ENCODE measurements around the gene WDR53. TPM values are rescaled to one million over a fixed set of nuclear protein-coding genes. Genes with fewer than 3 reads are reported as not detected.
A peak's percentile ranks its signal among the peaks of the same experiment; 100 is the strongest.

WDR53 gene
- total and polyA plus RNA-seq, 9 of the 15 experiments (the other 6 are each of a cell fraction or from before 2014, with no cell fraction given), result 13.0 to 34.5 (median 20.9) TPM

DNA sequence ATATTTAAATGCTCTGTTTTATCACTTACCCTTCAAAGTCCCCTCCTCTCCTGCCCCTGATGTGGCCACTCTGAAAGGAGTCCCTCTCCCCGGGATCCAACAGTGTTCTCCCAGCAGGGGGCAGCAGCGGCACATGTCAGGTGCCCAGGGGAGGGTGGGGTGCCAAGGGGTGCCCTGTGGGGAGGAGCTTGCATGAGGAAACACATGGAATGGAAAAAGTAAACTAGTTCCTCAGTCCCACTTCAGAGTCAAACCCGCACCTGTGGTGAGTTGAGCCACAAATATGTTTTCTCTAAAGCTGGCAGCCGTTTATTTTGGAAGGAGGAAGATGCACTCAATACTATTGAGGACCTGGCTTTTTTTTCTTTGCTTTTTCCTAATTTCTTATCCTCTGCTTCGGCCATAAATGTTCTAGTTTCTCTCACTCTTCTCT lies 41.0 kb upstream of the WDR53 start (continued):
- TF ChIP-seq, protein P1, sequence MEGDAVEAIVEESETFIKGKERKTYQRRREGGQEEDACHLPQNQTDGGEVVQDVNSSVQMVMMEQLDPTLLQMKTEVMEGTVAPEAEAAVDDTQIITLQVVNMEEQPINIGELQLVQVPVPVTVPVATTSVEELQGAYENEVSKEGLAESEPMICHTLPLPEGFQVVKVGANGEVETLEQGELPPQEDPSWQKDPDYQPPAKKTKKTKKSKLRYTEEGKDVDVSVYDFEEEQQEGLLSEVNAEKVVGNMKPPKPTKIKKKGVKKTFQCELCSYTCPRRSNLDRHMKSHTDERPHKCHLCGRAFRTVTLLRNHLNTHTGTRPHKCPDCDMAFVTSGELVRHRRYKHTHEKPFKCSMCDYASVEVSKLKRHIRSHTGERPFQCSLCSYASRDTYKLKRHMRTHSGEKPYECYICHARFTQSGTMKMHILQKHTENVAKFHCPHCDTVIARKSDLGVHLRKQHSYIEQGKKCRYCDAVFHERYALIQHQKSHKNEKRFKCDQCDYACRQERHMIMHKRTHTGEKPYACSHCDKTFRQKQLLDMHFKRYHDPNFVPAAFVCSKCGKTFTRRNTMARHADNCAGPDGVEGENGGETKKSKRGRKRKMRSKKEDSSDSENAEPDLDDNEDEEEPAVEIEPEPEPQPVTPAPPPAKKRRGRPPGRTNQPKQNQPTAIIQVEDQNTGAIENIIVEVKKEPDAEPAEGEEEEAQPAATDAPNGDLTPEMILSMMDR (IDR thresholded peaks at IDR 0.05 in 2 of 3, conservative IDR thresholded peaks at IDR 0.05 in 1 of 3; ENCODE audit: insufficient read depth in 2 of 3, low read depth in 1 of 3, low read length in 3 of 3), result peak; percentile 81 to 94 (median 92)
- TF ChIP-seq NFIC (IDR thresholded peaks at IDR 0.05) (peak; percentile 22), RBM25 (IDR thresholded peaks at IDR 0.05; ENCODE audit: low read depth, low read length, severe bottlenecking) (no peak), MYC (IDR thresholded peaks at IDR 0.05; ENCODE audit: low read depth, low read length) (peak; percentile 69), MYC (CRISPR knock-in tag; IDR thresholded peaks at IDR 0.05; ENCODE audit: borderline replicate concordance, low read depth) (no peak), RHOXF2B (CRISPR knock-in tag; conservative IDR thresholded peaks at IDR 0.05) (no peak), DIDO1 (tag; IDR thresholded peaks at IDR 0.05; ENCODE audit: low read depth) (no peak), ARID1B (IDR thresholded peaks at IDR 0.05) (0 out of 2 replicates have a peak, but pooled peaks have one; percentile 15), CTBP1 (IDR thresholded peaks at IDR 0.05; ENCODE audit: borderline replicate concordance) (0 out of 2 replicates have a peak, but pooled peaks have one; percentile 13), MAFG (tag; conservative IDR thresholded peaks at IDR 0.05) (no peak), ZNF740 (CRISPR knock-in tag; IDR thresholded peaks at IDR 0.05) (0 out of 2 replicates have a peak, but pooled peaks have one; percentile 37), ZNF740 (tag; IDR thresholded peaks at IDR 0.05) (0 out of 4 replicates have a peak, but pooled peaks of 1 of the 2 experiments have one; percentile 33), REST (IDR thresholded peaks at IDR 0.05; ENCODE audit: borderline replicate concordance) (peak; percentile 89), REST (CRISPR knock-in tag; IDR thresholded peaks at IDR 0.05; ENCODE audit: low read depth) (no peak)
- TF ChIP-seq, protein P2, sequence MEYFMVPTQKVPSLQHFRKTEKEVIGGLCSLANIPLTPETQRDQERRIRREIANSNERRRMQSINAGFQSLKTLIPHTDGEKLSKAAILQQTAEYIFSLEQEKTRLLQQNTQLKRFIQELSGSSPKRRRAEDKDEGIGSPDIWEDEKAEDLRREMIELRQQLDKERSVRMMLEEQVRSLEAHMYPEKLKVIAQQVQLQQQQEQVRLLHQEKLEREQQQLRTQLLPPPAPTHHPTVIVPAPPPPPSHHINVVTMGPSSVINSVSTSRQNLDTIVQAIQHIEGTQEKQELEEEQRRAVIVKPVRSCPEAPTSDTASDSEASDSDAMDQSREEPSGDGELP (CRISPR knock-in tag; IDR thresholded peaks at IDR 0.05; ENCODE audit: borderline replicate concordance), result peak; percentile 54; the same call in 1 of the 2 replicates
- TF ChIP-seq, protein P3, sequence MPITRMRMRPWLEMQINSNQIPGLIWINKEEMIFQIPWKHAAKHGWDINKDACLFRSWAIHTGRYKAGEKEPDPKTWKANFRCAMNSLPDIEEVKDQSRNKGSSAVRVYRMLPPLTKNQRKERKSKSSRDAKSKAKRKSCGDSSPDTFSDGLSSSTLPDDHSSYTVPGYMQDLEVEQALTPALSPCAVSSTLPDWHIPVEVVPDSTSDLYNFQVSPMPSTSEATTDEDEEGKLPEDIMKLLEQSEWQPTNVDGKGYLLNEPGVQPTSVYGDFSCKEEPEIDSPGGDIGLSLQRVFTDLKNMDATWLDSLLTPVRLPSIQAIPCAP (CRISPR knock-in tag; IDR thresholded peaks at IDR 0.05; ENCODE audit: borderline replicate concordance), result no peak
